DOHH2 (cell line): ENCODE measurements around the gene FOXF2.

Source experiments
- EZH2phosphoT487 ChIP-seq: fragments of 200-600 bp; sonication (generic); IDR thresholded peaks from 2 replicates; pipeline ENCODE4 v1.6.1; 2017; ENCODE audit warnings: borderline replicate concordance, mild to moderate bottlenecking, antibody characterized with exemption, low read length, moderate library complexity, mixed read lengths
- TF ChIP-seq, protein P1 (sequence below): fragments of 200-600 bp; sonication (generic); IDR thresholded peaks from one replicate; pipeline ENCODE4 v1.5.1; 2014; ENCODE audit warnings: antibody characterized with exemption, mild to moderate bottlenecking, low read depth, low read length; ENCODE audit not compliant: poor library complexity, severe bottlenecking

DNA sequence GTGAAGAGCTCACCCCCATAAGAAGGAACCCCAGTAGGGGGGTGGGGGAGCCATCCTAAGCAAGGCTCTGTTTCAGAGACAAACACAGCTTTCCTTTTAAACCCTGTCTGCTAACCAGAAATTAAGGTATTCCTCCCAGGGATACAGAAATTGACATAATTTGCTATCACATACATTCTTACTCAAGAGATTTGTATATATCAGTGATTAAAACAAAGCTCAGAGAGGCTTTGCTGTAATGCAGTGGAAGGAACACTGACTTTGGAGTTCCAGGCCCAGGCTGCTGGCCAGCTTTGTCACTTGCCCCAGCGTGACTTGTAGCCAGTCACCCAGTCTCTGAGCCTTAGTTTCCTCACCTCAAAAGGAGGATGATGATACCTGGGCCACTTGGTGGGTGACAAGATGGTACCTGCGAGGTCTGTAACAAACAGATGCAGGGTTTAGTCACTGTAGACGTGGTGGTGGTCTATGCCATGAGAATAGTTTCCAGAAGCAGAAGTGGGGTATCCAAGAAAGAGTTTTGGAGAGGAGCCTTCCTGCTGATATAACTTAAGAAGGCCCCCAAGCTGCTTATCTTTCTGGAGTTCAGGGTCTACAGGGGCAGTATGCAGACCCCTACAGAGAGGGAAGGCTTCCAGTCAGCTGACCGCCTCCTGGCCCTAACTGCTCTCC, 3.2 kb upstream of the FOXF2 start:
- TF ChIP-seq, protein P1, sequence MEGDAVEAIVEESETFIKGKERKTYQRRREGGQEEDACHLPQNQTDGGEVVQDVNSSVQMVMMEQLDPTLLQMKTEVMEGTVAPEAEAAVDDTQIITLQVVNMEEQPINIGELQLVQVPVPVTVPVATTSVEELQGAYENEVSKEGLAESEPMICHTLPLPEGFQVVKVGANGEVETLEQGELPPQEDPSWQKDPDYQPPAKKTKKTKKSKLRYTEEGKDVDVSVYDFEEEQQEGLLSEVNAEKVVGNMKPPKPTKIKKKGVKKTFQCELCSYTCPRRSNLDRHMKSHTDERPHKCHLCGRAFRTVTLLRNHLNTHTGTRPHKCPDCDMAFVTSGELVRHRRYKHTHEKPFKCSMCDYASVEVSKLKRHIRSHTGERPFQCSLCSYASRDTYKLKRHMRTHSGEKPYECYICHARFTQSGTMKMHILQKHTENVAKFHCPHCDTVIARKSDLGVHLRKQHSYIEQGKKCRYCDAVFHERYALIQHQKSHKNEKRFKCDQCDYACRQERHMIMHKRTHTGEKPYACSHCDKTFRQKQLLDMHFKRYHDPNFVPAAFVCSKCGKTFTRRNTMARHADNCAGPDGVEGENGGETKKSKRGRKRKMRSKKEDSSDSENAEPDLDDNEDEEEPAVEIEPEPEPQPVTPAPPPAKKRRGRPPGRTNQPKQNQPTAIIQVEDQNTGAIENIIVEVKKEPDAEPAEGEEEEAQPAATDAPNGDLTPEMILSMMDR, result no peak
- no peak for TF ChIP-seq EZH2phosphoT487
